H9 (cell line): ENCODE results near the gene BACE2. TPM values are rescaled to one million over a fixed set of nuclear protein-coding genes. Genes with fewer than 3 reads are reported as not detected.

Source experiments
- DNase-seq: peaks from one replicate; pipeline ENCODE4 v3.0.0-alpha.2; 2017
- H2AFZ ChIP-seq: one replicate; pipeline ENCODE4 v1.6.1; 2013; ENCODE audit warnings: mild to moderate bottlenecking, low read length, control low read depth, moderate library complexity
- H2AK5ac ChIP-seq: 2 replicates; pipeline ENCODE4 v1.6.1; 2013; ENCODE audit warnings: low read length, control low read depth, mixed read lengths; ENCODE audit not compliant: insufficient read length
- H2BK120ac ChIP-seq: one replicate; pipeline ENCODE4 v1.6.1; 2013; ENCODE audit warnings: low read depth, mild to moderate bottlenecking, low read length, control low read depth, inconsistent platforms; ENCODE audit not compliant: poor library complexity, severe bottlenecking
- H2BK12ac ChIP-seq: 2 replicates; pipeline ENCODE4 v1.6.1; 2013; ENCODE audit warnings: low read length, control low read depth, mixed read lengths, low read depth; ENCODE audit not compliant: insufficient read length
- H2BK15ac ChIP-seq: 2 replicates; pipeline ENCODE4 v1.6.1; 2013; ENCODE audit warnings: low read depth, low read length, control low read depth
- H2BK20ac ChIP-seq: one replicate; pipeline ENCODE4 v1.6.1; 2013; ENCODE audit warnings: low read depth, mild to moderate bottlenecking, low read length, control low read depth, inconsistent platforms; ENCODE audit not compliant: poor library complexity, severe bottlenecking
- H2BK5ac ChIP-seq: 2 replicates; pipeline ENCODE4 v1.6.1; 2013; ENCODE audit warnings: low read length, control low read depth, mixed read lengths; ENCODE audit not compliant: insufficient read length
- H3K14ac ChIP-seq: 2 replicates; pipeline ENCODE4 v1.6.1; 2013; ENCODE audit warnings: low read length, control low read depth; ENCODE audit not compliant: insufficient read depth
- H3K18ac ChIP-seq: 2 replicates; pipeline ENCODE4 v1.6.1; 2013; ENCODE audit warnings: low read depth, mild to moderate bottlenecking, mixed read lengths, low read length, control low read depth; ENCODE audit not compliant: insufficient read length
- H3K23ac ChIP-seq: 2 replicates; pipeline ENCODE4 v1.6.1; 2013; ENCODE audit warnings: low read length, control low read depth, mixed read lengths, low read depth; ENCODE audit not compliant: insufficient read length
- H3K23me2 ChIP-seq: 2 replicates; pipeline ENCODE4 v1.6.1; 2013; ENCODE audit warnings: low read depth, mild to moderate bottlenecking, mixed read lengths, low read length, control low read depth; ENCODE audit not compliant: insufficient read length, poor library complexity, severe bottlenecking
- H3K27ac ChIP-seq: 2 replicates; pipeline ENCODE4 v1.5.1; 2013; ENCODE audit warnings: low read length, control low read depth, mixed read lengths, low read depth; ENCODE audit not compliant: insufficient read length
- H3K27me3 ChIP-seq: 2 replicates; pipeline ENCODE4 v1.6.1; 2013; ENCODE audit warnings: low read length, control low read depth, inconsistent platforms; ENCODE audit not compliant: insufficient read depth
- H3K4ac ChIP-seq: 2 replicates; pipeline ENCODE4 v1.6.1; 2013; ENCODE audit warnings: low read depth, mild to moderate bottlenecking, control low read depth, inconsistent platforms, low read length, moderate library complexity
- H3K4me1 ChIP-seq: 2 replicates; pipeline ENCODE4 v1.6.1; 2013; ENCODE audit warnings: low read length, control low read depth, inconsistent platforms; ENCODE audit not compliant: insufficient read depth
- H3K4me2 ChIP-seq: 2 replicates; pipeline ENCODE4 v1.6.1; 2013; ENCODE audit warnings: low read length, control low read depth, mixed read lengths; ENCODE audit not compliant: insufficient read length, insufficient read depth
- H3K56ac ChIP-seq: 2 replicates; pipeline ENCODE4 v1.6.1; 2013; ENCODE audit warnings: low read depth, mild to moderate bottlenecking, mixed read lengths, low read length, control low read depth; ENCODE audit not compliant: insufficient read length
- H3K79me1 ChIP-seq: 2 replicates; pipeline ENCODE4 v1.6.1; 2013; ENCODE audit warnings: low read depth, mild to moderate bottlenecking, moderate library complexity, low read length, control low read depth, inconsistent platforms; ENCODE audit not compliant: insufficient read depth, poor library complexity, severe bottlenecking
- H3K79me2 ChIP-seq: 2 replicates; pipeline ENCODE4 v1.6.1; 2013; ENCODE audit warnings: low read length, control low read depth, inconsistent platforms; ENCODE audit not compliant: insufficient read depth
- H3K9ac ChIP-seq: 2 replicates; pipeline ENCODE4 v1.6.1; 2013; ENCODE audit warnings: low read length, control low read depth, mixed read lengths; ENCODE audit not compliant: insufficient read length; ENCODE audit errors: extremely low read depth
- H3K9me3 ChIP-seq: one replicate; pipeline ENCODE4 v1.6.1; 2013; ENCODE audit warnings: low read depth, low read length, inconsistent platforms; ENCODE audit not compliant: control insufficient read depth
- H3T11ph ChIP-seq: one replicate; pipeline ENCODE4 v1.6.1; 2013; ENCODE audit warnings: mild to moderate bottlenecking, low read length, control low read depth, inconsistent platforms
- H4K20me1 ChIP-seq: one replicate; pipeline ENCODE4 v1.6.1; 2013; ENCODE audit not compliant: control insufficient read depth, insufficient read length, insufficient read depth
- H4K5ac ChIP-seq: 2 replicates; pipeline ENCODE4 v1.6.1; 2013; ENCODE audit warnings: low read depth, mild to moderate bottlenecking, mixed read lengths, low read length, control low read depth; ENCODE audit not compliant: insufficient read length
- H4K8ac ChIP-seq: replicated peaks from 2 replicates; pipeline ENCODE4 v1.6.1; 2013; ENCODE audit warnings: low read length, control low read depth, mixed read lengths, low read depth; ENCODE audit not compliant: insufficient read length
- H4K91ac ChIP-seq: 2 replicates; pipeline ENCODE4 v1.6.1; 2013; ENCODE audit warnings: low read depth, mild to moderate bottlenecking, moderate library complexity, mixed read lengths, low read length, control low read depth; ENCODE audit not compliant: insufficient read length
- H3K27ac Mint-ChIP-seq, 3 experiments: 2 replicates in 2 of 3; 3 replicates in 1 of 3; pipeline ENCODE4 v1.8.0; 2020 to 2021; ENCODE audit warnings: mixed read lengths in 3 of 3, mild to moderate bottlenecking in 1 of 3, moderate library complexity in 1 of 3
- H3K27me3 Mint-ChIP-seq: 2 replicates; pipeline ENCODE4 v1.8.0; 2021; ENCODE audit warnings: low read depth, mild to moderate bottlenecking, moderate library complexity, mixed read lengths
- H3K36me3 Mint-ChIP-seq, 3 experiments: 2 replicates in 2 of 3; 3 replicates in 1 of 3; pipeline ENCODE4 v1.8.0; 2020 to 2021; ENCODE audit warnings: low read depth in 3 of 3, mixed read lengths in 3 of 3; ENCODE audit not compliant: insufficient read depth in 1 of 3
- H3K4me1 Mint-ChIP-seq, 2 experiments: 2 replicates each; pipeline ENCODE4 v1.8.0; 2020; ENCODE audit warnings: mixed read lengths in 2 of 2
- H3K4me3 Mint-ChIP-seq, 2 experiments: 2 replicates in 1 of 2; 3 replicates in 1 of 2; pipeline ENCODE4 v1.8.0; 2020 to 2021; ENCODE audit warnings: mild to moderate bottlenecking in 2 of 2, mixed read lengths in 2 of 2, moderate library complexity in 1 of 2
- H3K9me3 Mint-ChIP-seq, 2 experiments: 2 replicates in 1 of 2; 3 replicates in 1 of 2; pipeline ENCODE4 v1.8.0; 2020; ENCODE audit warnings: mild to moderate bottlenecking in 2 of 2, mixed read lengths in 2 of 2, moderate library complexity in 1 of 2
- CTCF ChIP-seq: fragments of 200-600 bp; sonication (generic); conservative IDR thresholded peaks from 3 replicates; pipeline ENCODE4 v1.8.0; 2021; ENCODE audit warnings: antibody characterized with exemption, mild to moderate bottlenecking
- WGBS: extraction: QIAGEN DNeasy Blood & Tissue Kit; methylation state at CpG from one replicate; pipeline ENCODE4 v1.1.7; 2013; ENCODE audit warnings: missing lambda C conversion rate, low lambda C conversion rate, mixed read lengths; ENCODE audit not compliant: insufficient read length; ENCODE audit errors: extremely low coverage; 5-methylcytosine and 5-hydroxymethylcytosine counted together
- total RNA-seq: library from RNA; stranded (reverse); gene quantifications from 2 replicates; pipeline ENCODE4 v1.2.1, GENCODE V29; 2021

BACE2 gene
- total RNA-seq, 1 experiment from 2014 or later, result 8.0 TPM

DNA sequence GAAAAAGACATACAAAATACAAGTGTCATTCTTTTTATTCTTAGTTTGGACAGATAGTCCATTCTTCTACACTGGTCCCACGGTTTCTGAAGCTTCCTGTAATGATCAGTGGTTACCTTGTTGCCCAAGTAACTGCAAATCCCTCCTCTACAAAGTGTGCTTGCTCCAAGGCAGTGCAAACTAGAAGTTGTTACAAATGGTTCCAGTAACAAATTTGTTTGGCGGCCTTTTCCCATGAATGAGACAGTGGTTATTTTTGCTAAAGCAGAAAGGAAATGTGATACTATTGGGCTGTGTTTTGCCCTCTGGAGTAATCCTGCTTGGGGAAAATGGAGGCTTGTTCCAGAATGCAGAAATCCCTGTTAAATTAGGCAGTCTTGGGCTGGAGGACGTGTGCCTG lies 8.9 kb downstream of the BACE2 start:
- Histone ChIP-seq H3K23me2 (no peaks in the 10 kb centered on the region), H3K9ac (no peak overlapping the region), H3K56ac (no peak overlapping the region), H2AFZ (no peak overlapping the region), H3K79me2 (no peaks in the 10 kb centered on the region), H2BK5ac (no peak overlapping the region), H3T11ph (no peak overlapping the region), H2BK12ac (no peak overlapping the region), H3K4ac (no peak overlapping the region), H4K91ac (no peak overlapping the region), H4K5ac (no peak overlapping the region), H3K27me3 (no peaks in the 10 kb centered on the region), H3K9me3 (no peaks in the 10 kb centered on the region), H3K23ac (no peak overlapping the region), H3K4me2 (no peak overlapping the region), H3K14ac (no peak overlapping the region), H4K8ac (no peak overlapping the region), H3K18ac (no peak overlapping the region), H2BK120ac (no peak overlapping the region), H3K27ac (no peak overlapping the region), H2BK20ac (no peak overlapping the region), H3K79me1 (no peaks in the 10 kb centered on the region), H4K20me1 (no peaks in the 10 kb centered on the region), H3K4me1 (no peaks in the 10 kb centered on the region), H2AK5ac (no peak overlapping the region), H2BK15ac (no peak overlapping the region)
- no peaks in the 10 kb centered on the region; the same call in 1 of the 2 replicates for H3K27me3 Mint-ChIP-seq
- peaks cover 18 to 19% of the 10 kb centered on the region in 2 experiments; a peak in 3 of 4 replicates for H3K4me1 Mint-ChIP-seq
- no peak for TF ChIP-seq CTCF
- DNase-seq, result no peak
- H3K27ac Mint-ChIP-seq, result peak overlapping the region in 1 of 3 experiments; percentile 44; a peak in 1 of 7 replicates
- H3K4me3 Mint-ChIP-seq, result no peak overlapping the region
- H3K9me3 Mint-ChIP-seq, result peaks cover 0 to 6% of the 10 kb centered on the region in 2 experiments; a peak in 3 of 5 replicates
- no CpG with 5 or more reads among the region's 3 CpGs for WGBS
- peaks cover 0 to 6% (median 0%) of the 10 kb centered on the region in 3 experiments; a peak in 3 of 7 replicates for H3K36me3 Mint-ChIP-seq
